Measurements from ENCODE around the gene RFX4. TPM values are rescaled to one million over a fixed set of nuclear protein-coding genes. Genes with fewer than 3 reads are reported as not detected.

Gene RFX4
- total and polyA plus RNA-seq, 2 of the 8 experiments (the other 6 are each of a cell fraction or from before 2014, with no cell fraction given) = 0.06 TPM; not detected in 1

DNA sequence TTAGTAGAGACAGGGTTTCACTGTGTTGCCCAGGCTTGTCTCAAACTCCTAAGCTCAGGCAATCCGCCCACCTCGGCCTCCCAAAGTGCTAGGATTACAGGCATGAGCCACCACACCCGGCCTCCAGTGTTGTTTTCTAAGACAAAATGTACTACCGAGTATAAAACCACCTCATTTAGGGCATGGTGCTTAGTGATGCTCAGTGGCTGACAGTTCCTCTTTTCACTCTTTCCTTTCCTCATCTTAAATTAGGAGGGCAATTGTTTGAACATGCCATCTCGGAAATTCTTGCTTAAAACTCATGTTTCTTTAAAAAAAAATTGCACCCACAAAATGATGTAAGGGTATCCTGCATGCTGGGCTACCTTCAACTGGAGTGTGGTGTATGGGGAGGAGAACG lies 89.0 kb downstream of the RFX4 start (continued):
- no peak for TF ChIP-seq CHD2 (IDR thresholded peaks at IDR 0.05; ENCODE audit: low read length)
- TF ChIP-seq PHF8 (conservative IDR thresholded peaks at IDR 0.05; ENCODE audit: low read depth, low read length) = no peak
- TF ChIP-seq KDM5A (IDR thresholded peaks at IDR 0.05; ENCODE audit: low read length) = no peak
